Measurements from ENCODE around the gene ATP1B1.

ATP1B1 gene

GRCh38 chr1:169081503-169082123 lies 24.9 kb upstream of the ATP1B1 start:
- no peaks in the 10 kb centered on the region for H3K27me3 ChIP-seq (ENCODE audit: low read depth, low read length)
- H3K4me3 ChIP-seq (ENCODE audit: low read depth in 1 of 2, low read length in 2 of 2): no peak overlapping the region
- peaks cover 3 to 6% of the 10 kb centered on the region in 2 donors for H3K4me1 ChIP-seq (ENCODE audit: control insufficient read depth in 1 of 2, insufficient read depth in 2 of 2, low read length in 2 of 2)
- no peak overlapping the region for H3K27ac ChIP-seq (ENCODE audit: low read length)
- no peaks in the 10 kb centered on the region for H3K9me3 ChIP-seq (ENCODE audit: control insufficient read depth in 1 of 2, low read length in 2 of 2)
- H3K36me3 ChIP-seq (ENCODE audit: control insufficient read depth in 1 of 2, insufficient read depth in 2 of 2, low read length in 2 of 2): no peaks in the 10 kb centered on the region

GRCh38 chr1:169085911-169086310 lies 20.6 kb upstream of the ATP1B1 start:
- Histone ChIP-seq H3K4me3 (ENCODE audit: low read depth in 1 of 2, low read length in 2 of 2) (no peak overlapping the region), H3K27ac (ENCODE audit: low read length) (no peak overlapping the region), H3K4me1 (ENCODE audit: control insufficient read depth in 1 of 2, insufficient read depth in 2 of 2, low read length in 2 of 2) (peaks cover 12 to 27% of the 10 kb centered on the region in 2 donors), H3K36me3 (ENCODE audit: control insufficient read depth in 1 of 2, insufficient read depth in 2 of 2, low read length in 2 of 2) (no peaks in the 10 kb centered on the region), H3K9me3 (ENCODE audit: control insufficient read depth in 1 of 2, low read length in 2 of 2) (no peaks in the 10 kb centered on the region), H3K27me3 (ENCODE audit: low read depth, low read length) (no peaks in the 10 kb centered on the region)

- no peaks in the 10 kb centered on the region for H3K27me3 ChIP-seq (ENCODE audit: low read depth, low read length)
- H3K4me1 ChIP-seq (ENCODE audit: control insufficient read depth in 1 of 2, insufficient read depth in 2 of 2, low read length in 2 of 2): peaks cover 12 to 27% of the 10 kb centered on the region in 2 donors
- H3K36me3 ChIP-seq (ENCODE audit: control insufficient read depth in 1 of 2, insufficient read depth in 2 of 2, low read length in 2 of 2): no peaks in the 10 kb centered on the region
- no peak overlapping the region for H3K27ac ChIP-seq (ENCODE audit: low read length)
- H3K9me3 ChIP-seq (ENCODE audit: control insufficient read depth in 1 of 2, low read length in 2 of 2): no peaks in the 10 kb centered on the region
- H3K4me3 ChIP-seq (ENCODE audit: low read depth in 1 of 2, low read length in 2 of 2): no peak overlapping the region
Observed at GRCh38 chr1:169086603-169087455, 19.7 kb upstream of the ATP1B1 start.

- H3K4me3 ChIP-seq (ENCODE audit: low read depth in 1 of 2, low read length in 2 of 2): no peak overlapping the region
- H3K9me3 ChIP-seq (ENCODE audit: control insufficient read depth in 1 of 2, low read length in 2 of 2): no peaks in the 10 kb centered on the region
- H3K4me1 ChIP-seq (ENCODE audit: control insufficient read depth in 1 of 2, insufficient read depth in 2 of 2, low read length in 2 of 2): peaks cover 12 to 27% of the 10 kb centered on the region in 2 donors
- H3K27me3 ChIP-seq (ENCODE audit: low read depth, low read length): no peaks in the 10 kb centered on the region
- H3K36me3 ChIP-seq (ENCODE audit: control insufficient read depth in 1 of 2, insufficient read depth in 2 of 2, low read length in 2 of 2): no peaks in the 10 kb centered on the region
- H3K27ac ChIP-seq (ENCODE audit: low read length): no peak overlapping the region
Observed at GRCh38 chr1:169087876-169088275, 18.6 kb upstream of the ATP1B1 start.

- H3K36me3 ChIP-seq (ENCODE audit: control insufficient read depth in 1 of 2, insufficient read depth in 2 of 2, low read length in 2 of 2): no peaks in the 10 kb centered on the region
Observed at GRCh38 chr1:169089776-169090175, 16.7 kb upstream of the ATP1B1 start.

GRCh38 chr1:169090308-169090899 lies 16.1 kb upstream of the ATP1B1 start:
- no peaks in the 10 kb centered on the region for H3K9me3 ChIP-seq (ENCODE audit: control insufficient read depth in 1 of 2, low read length in 2 of 2)
- no peaks in the 10 kb centered on the region for H3K36me3 ChIP-seq (ENCODE audit: control insufficient read depth in 1 of 2, insufficient read depth in 2 of 2, low read length in 2 of 2)
- H3K4me1 ChIP-seq (ENCODE audit: control insufficient read depth in 1 of 2, insufficient read depth in 2 of 2, low read length in 2 of 2): peaks cover 12 to 27% of the 10 kb centered on the region in 2 donors
- H3K27ac ChIP-seq (ENCODE audit: low read length): no peak overlapping the region
- H3K4me3 ChIP-seq (ENCODE audit: low read depth in 1 of 2, low read length in 2 of 2): no peak overlapping the region
- no peaks in the 10 kb centered on the region for H3K27me3 ChIP-seq (ENCODE audit: low read depth, low read length)

More at GRCh38 chr1:169089776-169090175, 16.7 kb upstream of the ATP1B1 start:
- H3K27me3 ChIP-seq (ENCODE audit: low read depth, low read length): no peaks in the 10 kb centered on the region
- H3K27ac ChIP-seq (ENCODE audit: low read length): no peak overlapping the region
- H3K4me1 ChIP-seq (ENCODE audit: control insufficient read depth in 1 of 2, insufficient read depth in 2 of 2, low read length in 2 of 2): peaks cover 12 to 27% of the 10 kb centered on the region in 2 donors
- H3K4me3 ChIP-seq (ENCODE audit: low read depth in 1 of 2, low read length in 2 of 2): no peak overlapping the region
- no peaks in the 10 kb centered on the region for H3K9me3 ChIP-seq (ENCODE audit: control insufficient read depth in 1 of 2, low read length in 2 of 2)

GRCh38 chr1:169090900-169091311 lies 15.6 kb upstream of the ATP1B1 start:
- Histone ChIP-seq H3K4me3 (ENCODE audit: low read depth in 1 of 2, low read length in 2 of 2) (no peak overlapping the region), H3K4me1 (ENCODE audit: control insufficient read depth in 1 of 2, insufficient read depth in 2 of 2, low read length in 2 of 2) (peaks cover 12 to 27% of the 10 kb centered on the region in 2 donors), H3K27ac (ENCODE audit: low read length) (no peak overlapping the region), H3K27me3 (ENCODE audit: low read depth, low read length) (no peaks in the 10 kb centered on the region), H3K9me3 (ENCODE audit: control insufficient read depth in 1 of 2, low read length in 2 of 2) (no peaks in the 10 kb centered on the region), H3K36me3 (ENCODE audit: control insufficient read depth in 1 of 2, insufficient read depth in 2 of 2, low read length in 2 of 2) (no peaks in the 10 kb centered on the region)

- no peaks in the 10 kb centered on the region for H3K27me3 ChIP-seq (ENCODE audit: low read depth, low read length)
- H3K4me1 ChIP-seq (ENCODE audit: control insufficient read depth in 1 of 2, insufficient read depth in 2 of 2, low read length in 2 of 2): peaks cover 10 to 21% of the 10 kb centered on the region in 2 donors
- H3K36me3 ChIP-seq (ENCODE audit: control insufficient read depth in 1 of 2, insufficient read depth in 2 of 2, low read length in 2 of 2): no peaks in the 10 kb centered on the region
- no peak overlapping the region for H3K27ac ChIP-seq (ENCODE audit: low read length)
- no peaks in the 10 kb centered on the region for H3K9me3 ChIP-seq (ENCODE audit: control insufficient read depth in 1 of 2, low read length in 2 of 2)
- no peak overlapping the region for H3K4me3 ChIP-seq (ENCODE audit: low read depth in 1 of 2, low read length in 2 of 2)
Observed at GRCh38 chr1:169091480-169091941, 15.0 kb upstream of the ATP1B1 start.

- no peaks in the 10 kb centered on the region for H3K27me3 ChIP-seq (ENCODE audit: low read depth, low read length)
- no peak overlapping the region for H3K27ac ChIP-seq (ENCODE audit: low read length)
- H3K36me3 ChIP-seq (ENCODE audit: control insufficient read depth in 1 of 2, insufficient read depth in 2 of 2, low read length in 2 of 2): no peaks in the 10 kb centered on the region
- H3K9me3 ChIP-seq (ENCODE audit: control insufficient read depth in 1 of 2, low read length in 2 of 2): no peaks in the 10 kb centered on the region
- no peak overlapping the region for H3K4me3 ChIP-seq (ENCODE audit: low read depth in 1 of 2, low read length in 2 of 2)
- peaks cover 1 to 12% of the 10 kb centered on the region in 2 donors for H3K4me1 ChIP-seq (ENCODE audit: control insufficient read depth in 1 of 2, insufficient read depth in 2 of 2, low read length in 2 of 2)
Observed at GRCh38 chr1:169092399-169092798, 14.1 kb upstream of the ATP1B1 start.

GRCh38 chr1:169094897-169095569 lies 11.5 kb upstream of the ATP1B1 start:
- Histone ChIP-seq H3K36me3 (ENCODE audit: control insufficient read depth in 1 of 2, insufficient read depth in 2 of 2, low read length in 2 of 2) (no peaks in the 10 kb centered on the region), H3K4me3 (ENCODE audit: low read depth in 1 of 2, low read length in 2 of 2) (no peak overlapping the region), H3K4me1 (ENCODE audit: control insufficient read depth in 1 of 2, insufficient read depth in 2 of 2, low read length in 2 of 2) (no peaks in the 10 kb centered on the region), H3K27me3 (ENCODE audit: low read depth, low read length) (no peaks in the 10 kb centered on the region), H3K9me3 (ENCODE audit: control insufficient read depth in 1 of 2, low read length in 2 of 2) (no peaks in the 10 kb centered on the region), H3K27ac (ENCODE audit: low read length) (no peak overlapping the region)

- H3K27ac ChIP-seq (ENCODE audit: low read length): no peak overlapping the region
- H3K4me1 ChIP-seq (ENCODE audit: control insufficient read depth in 1 of 2, insufficient read depth in 2 of 2, low read length in 2 of 2): peaks cover 0 to 13% of the 10 kb centered on the region in 2 donors
- no peaks in the 10 kb centered on the region for H3K9me3 ChIP-seq (ENCODE audit: control insufficient read depth in 1 of 2, low read length in 2 of 2)
- H3K4me3 ChIP-seq (ENCODE audit: low read depth in 1 of 2, low read length in 2 of 2): no peak overlapping the region
- H3K36me3 ChIP-seq (ENCODE audit: control insufficient read depth in 1 of 2, insufficient read depth in 2 of 2, low read length in 2 of 2): no peaks in the 10 kb centered on the region
- H3K27me3 ChIP-seq (ENCODE audit: low read depth, low read length): no peaks in the 10 kb centered on the region
Observed at GRCh38 chr1:169098380-169098779, 8.1 kb upstream of the ATP1B1 start.
